ENCODE measurements around the gene ANKH. TPM values are rescaled to one million over a fixed set of nuclear protein-coding genes. Genes with fewer than 3 reads are reported as not detected.

The ANKH gene
- total RNA-seq, 1 experiment from 2014 or later, result 81.4 TPM

GRCh38 chr5:14854799-14855198, 16.8 kb downstream of the ANKH start:
- H3K4me2 ChIP-seq, result no peak overlapping the region
- H3K4me3 ChIP-seq, result no peak overlapping the region
- no peaks in the 10 kb centered on the region for H3K9me3 ChIP-seq (ENCODE audit: insufficient read depth, low read depth)
- intact Hi-C loops (cut with micrococcal nuclease; ENCODE audit: unreplicated experiment), result no loop called here
- BruUV-seq (replicated peaks), result no TSS peak
- DNase-seq, result no peak
- TF ChIP-seq EZH2 (IDR thresholded peaks at IDR 0.05; ENCODE audit: low read depth) (no peak), CTCF (conservative IDR thresholded peaks at IDR 0.05) (no peak)
- H4K20me1 ChIP-seq (ENCODE audit: insufficient read depth), result no peaks in the 10 kb centered on the region
- no peaks in the 10 kb centered on the region for H3K9me2 ChIP-seq (ENCODE audit: insufficient read depth)
- H2AFZ ChIP-seq, result no peak overlapping the region
- no peaks in the 10 kb centered on the region for H3K27me3 ChIP-seq (ENCODE audit: insufficient read depth, low read depth)
- no peaks in the 10 kb centered on the region for H3K36me3 ChIP-seq (ENCODE audit: low read depth)
- H3K4me1 ChIP-seq (replicated peaks; ENCODE audit: insufficient read depth), result peaks cover 10% of the 10 kb centered on the region
- POLR2A ChIA-PET (ENCODE audit: unreplicated experiment), result no interaction called here
- no peaks in the 10 kb centered on the region for H3K79me2 ChIP-seq (ENCODE audit: low read depth)
- CTCF ChIA-PET, result no interaction called here
- no peaks in the 10 kb centered on the region for H3F3A ChIP-seq (ENCODE audit: insufficient read depth, low read depth)
- no peak overlapping the region for H3K27ac ChIP-seq

- Histone ChIP-seq H3K27me3 (ENCODE audit: insufficient read depth, low read depth) (no peaks in the 10 kb centered on the region), H3K4me2 (no peak overlapping the region), H4K20me1 (ENCODE audit: insufficient read depth) (no peaks in the 10 kb centered on the region), H3K9me2 (ENCODE audit: insufficient read depth) (no peaks in the 10 kb centered on the region), H3K9me3 (ENCODE audit: insufficient read depth, low read depth) (no peaks in the 10 kb centered on the region), H3K27ac (no peak overlapping the region), H3K36me3 (ENCODE audit: low read depth) (no peaks in the 10 kb centered on the region), H3K4me3 (no peak overlapping the region), H2AFZ (no peak overlapping the region), H3F3A (ENCODE audit: insufficient read depth, low read depth) (peaks cover 6% of the 10 kb centered on the region; the same call in 1 of the 2 replicates), H3K79me2 (ENCODE audit: low read depth) (no peaks in the 10 kb centered on the region), H3K4me1 (replicated peaks; ENCODE audit: insufficient read depth) (peaks cover 21% of the 10 kb centered on the region)
- no peak for DNase-seq
- TF ChIP-seq CTCF (conservative IDR thresholded peaks at IDR 0.05) (no peak), EZH2 (IDR thresholded peaks at IDR 0.05; ENCODE audit: low read depth) (no peak)
- BruUV-seq (replicated peaks), result no TSS peak
- POLR2A ChIA-PET (ENCODE audit: unreplicated experiment), result no interaction called here
- intact Hi-C loops (cut with micrococcal nuclease; ENCODE audit: unreplicated experiment), result no loop called here
- CTCF ChIA-PET, result no interaction called here
Measured at GRCh38 chr5:14853685-14854084, 17.9 kb downstream of the ANKH start.

- H2AFZ ChIP-seq, result no peak overlapping the region
- no peaks in the 10 kb centered on the region for H4K20me1 ChIP-seq (ENCODE audit: insufficient read depth)
- H3K27me3 ChIP-seq (ENCODE audit: insufficient read depth, low read depth), result no peaks in the 10 kb centered on the region
- DNase-seq, result no peak
- ChIA-PET POLR2A (ENCODE audit: unreplicated experiment) (no interaction called here), CTCF (no interaction called here)
- H3K79me2 ChIP-seq (ENCODE audit: low read depth), result no peaks in the 10 kb centered on the region
- TF ChIP-seq CTCF (conservative IDR thresholded peaks at IDR 0.05), result no peak
- no peak for TF ChIP-seq EZH2 (IDR thresholded peaks at IDR 0.05; ENCODE audit: low read depth)
- peaks cover 23% of the 10 kb centered on the region for H3K4me1 ChIP-seq (replicated peaks; ENCODE audit: insufficient read depth)
- H3K4me2 ChIP-seq, result no peak overlapping the region
- H3K36me3 ChIP-seq (ENCODE audit: low read depth), result no peaks in the 10 kb centered on the region
- BruUV-seq (replicated peaks), result no TSS peak
- no peak overlapping the region for H3K27ac ChIP-seq
- no peaks in the 10 kb centered on the region for H3K9me3 ChIP-seq (ENCODE audit: insufficient read depth, low read depth)
- no peak overlapping the region for H3K4me3 ChIP-seq
- H3K9me2 ChIP-seq (ENCODE audit: insufficient read depth), result no peaks in the 10 kb centered on the region
- peaks cover 6% of the 10 kb centered on the region; the same call in 1 of the 2 replicates for H3F3A ChIP-seq (ENCODE audit: insufficient read depth, low read depth)
- intact Hi-C loops (cut with micrococcal nuclease; ENCODE audit: unreplicated experiment), result no loop called here
Measured at GRCh38 chr5:14852779-14853178, 18.8 kb downstream of the ANKH start.
